Measurements from ENCODE around the gene PODXL2.

DNA sequence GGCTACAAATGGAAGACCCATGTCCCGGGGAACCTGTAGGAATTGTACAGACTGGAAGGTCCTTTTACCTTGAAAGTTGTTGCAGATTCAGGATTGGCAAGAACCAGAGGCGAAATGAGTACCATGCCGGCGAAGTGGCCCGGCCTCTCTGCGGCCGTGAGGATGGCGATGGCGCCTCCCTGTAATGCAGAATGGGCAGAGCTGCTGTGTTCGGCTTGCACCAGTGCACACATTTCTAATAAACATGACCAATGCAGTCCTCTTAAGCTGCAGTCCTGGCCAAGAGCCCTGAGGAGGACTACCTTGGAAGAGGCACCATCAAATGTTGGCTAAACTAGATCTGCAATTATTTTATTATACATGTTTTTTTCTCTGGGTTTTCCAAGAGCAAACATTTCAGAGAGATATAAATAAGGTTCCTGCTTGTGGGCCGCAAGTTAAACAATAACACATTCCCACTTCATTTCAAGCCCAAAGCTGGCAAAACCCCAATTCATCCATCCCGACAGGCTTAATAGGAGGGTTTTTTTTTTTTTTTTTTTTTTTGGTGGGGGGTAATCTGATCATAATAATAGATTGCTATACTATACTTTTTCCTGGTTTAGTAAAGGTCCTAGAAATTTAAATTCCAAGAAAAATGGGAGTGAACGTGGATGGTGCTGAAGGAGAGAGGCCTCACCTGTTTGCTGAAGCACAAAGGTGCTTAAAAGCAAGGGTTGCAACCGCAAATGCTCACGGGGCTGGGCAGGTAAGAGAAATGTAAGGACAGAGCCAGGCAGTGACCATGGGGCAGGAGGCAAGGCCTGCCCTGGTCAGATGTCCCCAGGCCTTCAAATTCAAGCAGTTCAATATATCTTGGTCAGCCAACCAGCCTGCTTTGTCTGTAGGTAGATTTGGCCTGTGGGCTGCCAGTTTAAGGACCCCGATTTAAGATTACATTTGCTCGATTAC, 92.3 kb downstream of the PODXL2 start:
- TF ChIP-seq POLR2A (IDR thresholded peaks at IDR 0.05), result no peak
- TF ChIP-seq, protein P1, sequence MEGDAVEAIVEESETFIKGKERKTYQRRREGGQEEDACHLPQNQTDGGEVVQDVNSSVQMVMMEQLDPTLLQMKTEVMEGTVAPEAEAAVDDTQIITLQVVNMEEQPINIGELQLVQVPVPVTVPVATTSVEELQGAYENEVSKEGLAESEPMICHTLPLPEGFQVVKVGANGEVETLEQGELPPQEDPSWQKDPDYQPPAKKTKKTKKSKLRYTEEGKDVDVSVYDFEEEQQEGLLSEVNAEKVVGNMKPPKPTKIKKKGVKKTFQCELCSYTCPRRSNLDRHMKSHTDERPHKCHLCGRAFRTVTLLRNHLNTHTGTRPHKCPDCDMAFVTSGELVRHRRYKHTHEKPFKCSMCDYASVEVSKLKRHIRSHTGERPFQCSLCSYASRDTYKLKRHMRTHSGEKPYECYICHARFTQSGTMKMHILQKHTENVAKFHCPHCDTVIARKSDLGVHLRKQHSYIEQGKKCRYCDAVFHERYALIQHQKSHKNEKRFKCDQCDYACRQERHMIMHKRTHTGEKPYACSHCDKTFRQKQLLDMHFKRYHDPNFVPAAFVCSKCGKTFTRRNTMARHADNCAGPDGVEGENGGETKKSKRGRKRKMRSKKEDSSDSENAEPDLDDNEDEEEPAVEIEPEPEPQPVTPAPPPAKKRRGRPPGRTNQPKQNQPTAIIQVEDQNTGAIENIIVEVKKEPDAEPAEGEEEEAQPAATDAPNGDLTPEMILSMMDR (IDR thresholded peaks at IDR 0.05 in 4 of 5, conservative IDR thresholded peaks at IDR 0.05 in 1 of 5), result no peak

Measured in gastrocnemius medialis (tissue), 4 donors.